MM.1S (cell line): ENCODE measurements around the gene AUP1.

Source experiments
- DNase-seq: peaks from one replicate; pipeline ENCODE4 v3.0.0-alpha.2; 2015
- H2AFZ ChIP-seq: fragments of 300-600 bp; sonication (generic); 2 replicates; pipeline ENCODE4 v1.6.0; 2016; ENCODE audit warnings: antibody characterized with exemption, low read length
- H3F3A ChIP-seq: fragments of 300-600 bp; sonication (generic); 2 replicates; pipeline ENCODE4 v1.6.1; 2016; ENCODE audit warnings: mild to moderate bottlenecking, antibody characterized with exemption, low read length, moderate library complexity, mixed read lengths; ENCODE audit not compliant: insufficient read depth
- H3K27ac ChIP-seq: fragments of 300-600 bp; sonication (generic); 2 replicates; pipeline ENCODE4 v1.5.1; 2016; ENCODE audit warnings: mild to moderate bottlenecking, low read length
- H3K27me3 ChIP-seq: fragments of 300-600 bp; sonication (generic); replicated peaks from 2 replicates; pipeline ENCODE4 v1.6.0; 2016; ENCODE audit warnings: low read length; ENCODE audit not compliant: insufficient read depth
- H3K36me3 ChIP-seq: fragments of 300-600 bp; sonication (generic); replicated peaks from 2 replicates; pipeline ENCODE4 v1.6.1; 2016; ENCODE audit warnings: mild to moderate bottlenecking, low read length, mixed read lengths; ENCODE audit not compliant: insufficient read depth
- H3K4me1 ChIP-seq: fragments of 300-600 bp; sonication (generic); 2 replicates; pipeline ENCODE4 v1.6.1; 2016; ENCODE audit warnings: low read length, mixed read lengths
- H3K4me2 ChIP-seq: fragments of 300-600 bp; sonication (generic); 2 replicates; pipeline ENCODE4 v1.6.0; 2016; ENCODE audit warnings: low read depth, low read length
- H3K4me3 ChIP-seq: fragments of 300-600 bp; sonication (generic); 2 replicates; pipeline ENCODE4 v1.5.1; 2016; ENCODE audit warnings: low read length, mixed read lengths
- H3K79me2 ChIP-seq: fragments of 300-600 bp; sonication (generic); 2 replicates; pipeline ENCODE4 v1.6.1; 2016; ENCODE audit warnings: mixed run types, low read length, mixed read lengths
- H3K9ac ChIP-seq: fragments of 300-600 bp; sonication (generic); 2 replicates; pipeline ENCODE4 v1.6.1; 2016; ENCODE audit warnings: low read length, mixed read lengths
- H3K9me2 ChIP-seq: fragments of 300-600 bp; sonication (generic); replicated peaks from 2 replicates; pipeline ENCODE4 v1.6.1; 2016; ENCODE audit warnings: mild to moderate bottlenecking, low read length, mixed read lengths; ENCODE audit not compliant: insufficient read depth
- H3K9me3 ChIP-seq: fragments of 300-600 bp; sonication (generic); replicated peaks from 2 replicates; pipeline ENCODE4 v1.6.1; 2016; ENCODE audit warnings: mild to moderate bottlenecking, low read length, mixed read lengths; ENCODE audit not compliant: insufficient read depth
- H4K20me1 ChIP-seq: fragments of 300-600 bp; sonication (generic); 2 replicates; pipeline ENCODE4 v1.6.1; 2016; ENCODE audit warnings: mild to moderate bottlenecking, low read length, moderate library complexity, mixed read lengths; ENCODE audit not compliant: insufficient read depth
- EZH2 ChIP-seq: fragments of 300-600 bp; sonication (generic); optimal IDR thresholded peaks from 2 replicates; pipeline ENCODE3; 2017; ENCODE audit warnings: low read depth, mild to moderate bottlenecking, antibody characterized with exemption, low read length, mixed read lengths
- EZH2phosphoT487 ChIP-seq: fragments of 300-600 bp; sonication (generic); IDR thresholded peaks from 2 replicates; pipeline ENCODE4 v1.6.1; 2018; ENCODE audit warnings: antibody characterized with exemption, low read length
- TF ChIP-seq, protein P1 (sequence below): fragments of 300-600 bp; sonication (generic); IDR thresholded peaks from 2 replicates; pipeline ENCODE4 v1.5.1; 2016; ENCODE audit warnings: antibody characterized with exemption, low read length, mixed read lengths

The AUP1 gene

DNA sequence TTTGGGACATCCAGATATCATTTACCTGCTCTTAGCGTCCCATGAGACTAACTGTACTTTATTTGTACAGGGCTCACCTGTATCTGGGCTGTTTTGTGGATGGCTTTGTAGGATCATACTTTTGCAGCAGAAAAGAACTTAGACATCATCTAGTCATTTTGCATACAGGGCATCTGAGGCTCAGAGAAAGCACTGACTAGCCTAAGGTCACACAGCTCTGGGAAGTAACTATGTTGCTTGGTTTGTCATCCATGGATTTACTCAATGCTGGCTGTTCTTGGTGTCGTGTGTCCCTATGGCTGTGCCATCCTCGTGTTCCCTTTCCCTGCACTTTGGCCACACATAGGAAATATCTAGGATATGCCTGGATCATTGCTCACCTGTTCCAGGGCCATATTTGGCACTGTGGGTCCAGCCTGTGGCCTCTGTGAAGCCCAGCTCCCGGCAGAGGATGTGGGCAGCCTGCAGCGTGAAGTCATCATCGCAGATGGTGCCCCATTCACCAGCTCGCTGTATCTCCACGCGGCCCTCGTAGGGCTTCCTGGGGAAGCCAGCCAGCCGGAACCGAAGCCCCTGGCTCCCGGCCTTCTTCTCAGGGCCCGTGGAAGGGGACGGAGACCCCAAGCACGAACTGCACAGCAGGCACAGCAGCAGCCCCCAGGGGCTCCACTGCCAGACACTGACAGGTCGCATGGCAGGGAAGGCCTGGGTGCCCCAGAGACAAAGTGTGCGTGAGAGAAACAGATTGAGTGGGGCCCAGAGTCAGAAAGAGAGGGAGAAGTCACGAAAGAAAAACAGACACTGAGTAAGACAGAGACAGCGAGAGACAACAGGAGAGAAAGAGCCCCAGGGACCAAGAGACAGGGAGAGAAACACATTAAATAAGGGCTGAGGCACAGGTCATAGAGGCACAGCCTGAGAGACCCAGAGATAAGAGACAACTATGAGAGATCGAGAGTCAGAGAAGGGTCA, 22.7 kb upstream of the AUP1 start:
- Histone ChIP-seq H3K4me1 (peaks cover 3% of the 10 kb centered on the region; the same call in 1 of the 2 replicates), H3K9me3 (no peaks in the 10 kb centered on the region), H2AFZ (no peak overlapping the region), H3K4me2 (no peak overlapping the region), H3F3A (no peaks in the 10 kb centered on the region), H3K9ac (no peak overlapping the region), H3K36me3 (0 out of 2 replicates have a peak, but pooled peaks cover 2% of the 10 kb centered on the region), H3K27me3 (peaks cover 34% of the 10 kb centered on the region), H3K4me3 (no peak overlapping the region), H3K9me2 (no peaks in the 10 kb centered on the region), H3K79me2 (peaks cover 9% of the 10 kb centered on the region; the same call in 1 of the 2 replicates), H3K27ac (no peak overlapping the region), H4K20me1 (no peaks in the 10 kb centered on the region)
- no peak for DNase-seq
- no peak for TF ChIP-seq EZH2phosphoT487
- TF ChIP-seq, protein P1, sequence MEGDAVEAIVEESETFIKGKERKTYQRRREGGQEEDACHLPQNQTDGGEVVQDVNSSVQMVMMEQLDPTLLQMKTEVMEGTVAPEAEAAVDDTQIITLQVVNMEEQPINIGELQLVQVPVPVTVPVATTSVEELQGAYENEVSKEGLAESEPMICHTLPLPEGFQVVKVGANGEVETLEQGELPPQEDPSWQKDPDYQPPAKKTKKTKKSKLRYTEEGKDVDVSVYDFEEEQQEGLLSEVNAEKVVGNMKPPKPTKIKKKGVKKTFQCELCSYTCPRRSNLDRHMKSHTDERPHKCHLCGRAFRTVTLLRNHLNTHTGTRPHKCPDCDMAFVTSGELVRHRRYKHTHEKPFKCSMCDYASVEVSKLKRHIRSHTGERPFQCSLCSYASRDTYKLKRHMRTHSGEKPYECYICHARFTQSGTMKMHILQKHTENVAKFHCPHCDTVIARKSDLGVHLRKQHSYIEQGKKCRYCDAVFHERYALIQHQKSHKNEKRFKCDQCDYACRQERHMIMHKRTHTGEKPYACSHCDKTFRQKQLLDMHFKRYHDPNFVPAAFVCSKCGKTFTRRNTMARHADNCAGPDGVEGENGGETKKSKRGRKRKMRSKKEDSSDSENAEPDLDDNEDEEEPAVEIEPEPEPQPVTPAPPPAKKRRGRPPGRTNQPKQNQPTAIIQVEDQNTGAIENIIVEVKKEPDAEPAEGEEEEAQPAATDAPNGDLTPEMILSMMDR = no peak
- no peak for TF ChIP-seq EZH2

DNA sequence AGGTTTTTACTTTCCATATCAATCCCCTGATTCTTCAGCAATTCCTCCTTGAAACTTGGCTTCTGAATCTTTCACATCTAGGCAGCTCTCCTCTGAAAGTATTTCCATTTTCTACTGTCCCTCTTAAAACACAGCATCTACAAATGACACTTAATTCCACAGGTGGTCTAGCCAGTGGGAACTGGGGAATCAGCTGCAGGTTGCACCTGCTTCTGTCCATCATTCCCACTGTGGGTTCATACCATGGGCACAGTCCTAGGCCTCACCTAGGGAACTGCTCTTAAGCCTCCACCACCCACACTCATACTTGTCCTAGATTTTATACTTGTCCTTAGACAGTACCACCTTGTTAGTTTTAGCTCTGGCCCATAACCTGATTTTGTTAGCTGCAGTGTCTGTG, 22.0 kb upstream of the AUP1 start:
- no peaks in the 10 kb centered on the region for H4K20me1 ChIP-seq
- H3F3A ChIP-seq = no peaks in the 10 kb centered on the region
- H2AFZ ChIP-seq = no peak overlapping the region
- no peaks in the 10 kb centered on the region for H3K9me3 ChIP-seq
- no peaks in the 10 kb centered on the region for H3K9me2 ChIP-seq
- DNase-seq = no peak
- peaks cover 9% of the 10 kb centered on the region; the same call in 1 of the 2 replicates for H3K79me2 ChIP-seq
- peaks cover 3% of the 10 kb centered on the region; the same call in 1 of the 2 replicates for H3K4me1 ChIP-seq
- H3K4me2 ChIP-seq = no peak overlapping the region
- 0 out of 2 replicates have a peak, but pooled peaks cover 1% of the 10 kb centered on the region for H3K36me3 ChIP-seq
- H3K27me3 ChIP-seq = peaks cover 38% of the 10 kb centered on the region
- TF ChIP-seq EZH2phosphoT487 (no peak), EZH2 (no peak)
- TF ChIP-seq, protein P1 = no peak
- no peak overlapping the region for H3K9ac ChIP-seq
- no peak overlapping the region for H3K27ac ChIP-seq
- no peak overlapping the region for H3K4me3 ChIP-seq

DNA sequence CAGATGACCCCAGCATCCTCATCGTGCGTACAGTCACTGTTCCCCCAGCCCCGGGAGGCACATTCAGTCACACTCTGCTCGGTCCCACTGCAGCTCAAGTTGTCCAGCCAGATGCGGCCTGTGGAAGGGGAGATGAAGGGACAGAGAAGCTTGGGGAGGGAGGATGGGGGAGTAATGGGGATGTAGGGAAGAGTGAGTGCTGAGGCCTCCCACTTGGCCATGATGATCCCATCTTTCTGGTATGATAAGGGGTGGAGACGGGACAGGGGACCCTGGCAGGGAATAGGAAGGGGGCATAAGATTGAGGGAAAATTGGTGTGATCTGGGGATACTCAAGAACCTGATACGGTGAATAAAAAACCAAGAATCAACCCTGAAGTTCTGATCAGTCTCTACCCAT, 20.7 kb upstream of the AUP1 start:
- H3K4me3 ChIP-seq = no peak overlapping the region
- no peak overlapping the region for H3K9ac ChIP-seq
- no peaks in the 10 kb centered on the region for H3K9me3 ChIP-seq
- DNase-seq = no peak
- H2AFZ ChIP-seq = no peak overlapping the region
- H3K27ac ChIP-seq = no peak overlapping the region
- no peak for TF ChIP-seq EZH2
- TF ChIP-seq EZH2phosphoT487 = no peak
- TF ChIP-seq, protein P1 = no peak
- H3K4me2 ChIP-seq = no peak overlapping the region
- no peaks in the 10 kb centered on the region for H4K20me1 ChIP-seq
- H3K9me2 ChIP-seq = no peaks in the 10 kb centered on the region
- peaks cover 3% of the 10 kb centered on the region; the same call in 1 of the 2 replicates for H3K4me1 ChIP-seq
- H3K79me2 ChIP-seq = 0 out of 2 replicates have a peak, but pooled peaks cover 6% of the 10 kb centered on the region
- H3F3A ChIP-seq = no peaks in the 10 kb centered on the region
- H3K27me3 ChIP-seq = peaks cover 48% of the 10 kb centered on the region
- no peaks in the 10 kb centered on the region for H3K36me3 ChIP-seq
